ENCODE results near the gene NMNAT3.

NMNAT3 gene

GRCh38 chr3:139547666-139548065, 130.1 kb downstream of the NMNAT3 start:
- no peak for DNase-seq (ENCODE audit: low read depth in 4 of 4, low spot score in 1 of 4)

- no peak for DNase-seq (ENCODE audit: low read depth in 4 of 4, low spot score in 1 of 4)
These were observed 131.0 kb downstream of the NMNAT3 start for GRCh38 chr3:139546772-139547171.

GRCh38 chr3:139541532-139542288, 136.1 kb downstream of the NMNAT3 start:
- DNase-seq (ENCODE audit: low read depth in 4 of 4, low spot score in 1 of 4): no peak

DNA sequence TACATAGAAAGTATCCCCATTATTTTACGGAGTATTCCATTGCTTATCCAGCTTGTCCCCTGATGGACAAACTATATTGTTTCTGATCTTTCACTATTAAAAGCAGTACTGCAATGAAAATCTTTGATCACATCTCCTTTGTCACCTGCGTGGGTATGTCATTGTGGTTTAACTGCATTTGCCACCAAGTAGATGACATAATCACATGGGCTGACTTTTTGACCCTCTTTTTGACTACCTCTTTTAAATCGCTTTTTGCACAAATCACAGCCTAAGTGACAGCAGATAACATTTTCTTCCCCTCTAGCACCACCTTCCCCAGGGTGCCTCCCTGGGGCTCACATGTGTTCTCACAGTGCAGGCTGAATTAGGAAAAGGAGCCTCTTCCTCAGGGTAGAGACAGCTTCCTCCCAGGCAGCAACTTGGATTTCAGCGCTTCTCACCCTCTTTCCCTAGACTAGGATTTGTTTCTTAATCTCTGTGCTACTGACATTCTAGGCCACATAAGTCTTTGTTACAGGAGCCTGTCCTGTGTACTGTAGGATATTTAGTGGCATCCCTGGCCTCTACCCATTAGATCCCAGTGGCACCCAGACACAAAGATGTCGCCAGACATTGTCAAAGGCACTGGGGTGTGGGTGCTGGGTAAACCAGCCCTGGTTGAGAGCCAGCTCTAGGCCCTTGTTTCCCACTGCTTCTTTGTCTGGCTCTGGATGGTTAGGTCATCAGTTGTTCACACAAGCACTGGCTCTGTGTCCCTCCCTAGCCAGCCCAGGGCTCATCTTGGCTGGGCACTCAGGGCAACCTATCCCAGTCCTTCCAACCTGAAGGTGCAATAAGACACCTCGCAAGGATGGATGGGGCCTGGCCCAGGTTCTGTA, 136.9 kb downstream of the NMNAT3 start:
- no peak for DNase-seq (ENCODE audit: low read depth in 4 of 4, low spot score in 1 of 4)

GRCh38 chr3:139538733-139539132, 139.0 kb downstream of the NMNAT3 start:
- DNase-seq (ENCODE audit: low read depth in 4 of 4, low spot score in 1 of 4): no peak

- DNase-seq (ENCODE audit: low read depth in 4 of 4, low spot score in 1 of 4): no peak
These were observed 139.8 kb downstream of the NMNAT3 start for GRCh38 chr3:139537795-139538621.

DNA sequence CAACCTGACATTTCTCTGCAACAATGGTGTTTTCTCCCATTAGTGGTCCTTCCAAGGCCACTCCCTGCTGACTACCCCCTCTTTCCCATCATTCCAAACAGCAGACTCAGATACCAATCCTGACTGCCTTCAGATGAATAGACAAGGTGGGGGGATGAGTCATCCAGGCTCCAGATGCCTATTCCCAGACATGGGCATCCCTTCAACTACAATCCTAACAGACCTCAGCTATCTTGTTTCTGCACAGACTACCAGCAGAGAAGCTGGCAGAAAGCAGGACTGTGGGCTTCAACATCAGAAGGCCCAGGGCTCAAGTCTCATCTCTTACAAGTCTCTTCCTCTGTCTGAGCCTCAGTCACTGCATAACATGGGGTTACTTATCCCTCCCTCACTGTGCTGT, 140.4 kb downstream of the NMNAT3 start:
- DNase-seq (ENCODE audit: low read depth in 4 of 4, low spot score in 1 of 4): no peak

DNA sequence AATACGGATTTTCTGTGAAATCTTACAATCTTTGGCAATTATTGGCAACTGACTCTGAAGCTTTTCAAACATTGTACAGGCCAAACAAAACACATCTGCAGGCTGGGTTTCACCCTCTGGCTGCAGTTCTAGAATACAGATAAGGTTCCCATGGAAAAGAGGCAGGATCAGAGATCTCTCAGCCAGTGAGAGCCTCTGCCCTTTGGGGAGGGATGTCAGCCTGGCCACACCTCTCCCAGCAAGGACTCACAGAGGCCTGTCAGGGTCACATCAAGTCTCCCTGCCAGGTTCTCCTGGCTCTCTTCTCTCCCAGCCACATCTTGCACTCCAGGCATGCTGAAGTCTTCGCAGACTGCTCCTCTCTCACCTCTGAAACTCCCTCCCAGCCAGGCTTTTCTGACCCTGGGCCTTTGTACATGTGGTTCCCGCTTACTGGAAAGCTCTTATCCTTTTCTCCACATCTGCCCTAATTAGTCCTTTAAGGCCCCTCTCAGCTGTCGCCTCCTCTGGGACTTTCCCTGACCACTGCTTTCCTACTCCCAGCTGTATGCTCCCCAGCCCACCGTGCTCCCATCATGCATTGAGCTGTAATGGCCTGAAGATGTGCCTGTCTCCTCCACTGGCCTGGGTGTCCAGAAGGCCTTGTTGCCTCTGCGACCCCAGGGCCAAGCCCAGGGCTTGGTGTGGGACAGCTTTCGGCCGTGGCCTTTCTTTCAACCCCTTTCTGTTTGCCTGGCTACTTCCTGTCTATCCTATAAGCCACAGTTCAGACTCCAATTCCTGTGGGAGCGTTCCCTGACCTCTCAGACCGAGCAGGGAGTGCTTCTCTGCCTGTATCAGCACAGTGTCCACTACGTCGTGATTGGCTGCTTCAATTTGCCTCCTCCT, 142.5 kb downstream of the NMNAT3 start:
- DNase-seq (ENCODE audit: low read depth in 4 of 4, low spot score in 1 of 4): no peak

- DNase-seq (ENCODE audit: low read depth in 4 of 4, low spot score in 1 of 4): no peak
These were observed 143.3 kb downstream of the NMNAT3 start for GRCh38 chr3:139534455-139534812.

- DNase-seq (ENCODE audit: low read depth in 4 of 4, low spot score in 1 of 4): no peak
These were observed 143.9 kb downstream of the NMNAT3 start for GRCh38 chr3:139533781-139534454.

DNA sequence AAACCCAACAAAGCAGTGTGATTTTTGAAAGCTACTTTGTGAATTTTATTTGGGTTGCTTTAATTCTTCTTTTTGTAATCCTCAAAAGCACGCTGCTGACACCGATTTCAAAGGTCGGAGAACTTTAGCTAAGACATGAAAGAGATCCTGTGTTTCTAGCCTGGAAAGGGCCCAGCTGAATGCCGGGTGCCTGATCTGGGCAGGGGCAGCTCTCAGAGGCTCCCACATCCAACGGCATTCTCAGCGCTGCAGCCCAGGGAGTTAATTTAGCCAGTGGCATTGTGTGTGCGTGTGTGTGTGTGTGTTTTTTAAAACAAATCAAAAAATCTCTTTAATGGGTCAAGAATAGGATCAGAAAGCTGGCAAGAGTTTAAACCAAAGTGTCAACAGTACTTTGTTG, 144.8 kb downstream of the NMNAT3 start:
- DNase-seq (ENCODE audit: low read depth in 4 of 4, low spot score in 1 of 4): no peak

DNA sequence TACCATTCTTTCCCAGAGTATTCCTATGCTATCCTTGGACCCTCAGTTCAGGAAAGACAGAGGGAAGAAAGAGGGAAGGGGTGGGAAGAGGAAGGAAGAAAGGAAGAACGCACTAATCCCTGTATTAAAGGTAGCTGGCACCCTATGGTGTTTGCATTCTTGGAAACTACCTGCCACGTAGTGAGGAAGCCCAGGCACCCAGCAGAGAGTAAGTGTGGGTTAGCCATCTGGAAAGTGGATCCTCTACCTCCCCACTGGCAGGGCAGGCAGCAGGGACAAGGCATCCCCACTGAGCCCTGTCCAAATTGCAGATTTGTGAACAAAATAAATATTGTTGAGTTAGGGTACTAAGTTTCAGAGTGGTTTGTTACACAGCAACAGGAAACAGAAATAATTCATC, 147.1 kb downstream of the NMNAT3 start:
- DNase-seq (ENCODE audit: low read depth in 4 of 4, low spot score in 1 of 4): no peak

DNA sequence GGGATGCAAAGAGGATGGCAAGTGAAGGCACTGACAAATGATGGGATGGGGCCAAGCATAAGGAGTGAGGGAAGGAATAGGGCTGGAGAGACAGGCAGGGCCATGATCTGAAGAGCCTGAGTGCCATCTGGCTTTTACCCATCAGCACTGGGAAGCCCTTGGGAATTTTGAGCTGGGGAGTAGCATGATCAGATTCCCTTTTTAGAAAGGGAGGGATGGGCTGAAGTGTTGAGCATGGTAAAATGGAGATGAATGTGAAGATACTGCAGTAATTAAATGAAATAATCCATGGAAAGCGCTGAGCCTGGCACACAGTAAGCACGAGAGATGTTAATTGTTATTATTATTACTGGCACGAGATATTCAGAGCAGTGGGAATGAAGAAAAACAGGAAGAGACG, 148.1 kb downstream of the NMNAT3 start:
- no peak for DNase-seq (ENCODE audit: low read depth in 4 of 4, low spot score in 1 of 4)

- no peak for DNase-seq (ENCODE audit: low read depth in 4 of 4, low spot score in 1 of 4)
These were observed 148.8 kb downstream of the NMNAT3 start for GRCh38 chr3:139528924-139529323.

- DNase-seq (ENCODE audit: low read depth in 4 of 4, low spot score in 1 of 4): no peak
These were observed 149.5 kb downstream of the NMNAT3 start for GRCh38 chr3:139528281-139528680.

DNA sequence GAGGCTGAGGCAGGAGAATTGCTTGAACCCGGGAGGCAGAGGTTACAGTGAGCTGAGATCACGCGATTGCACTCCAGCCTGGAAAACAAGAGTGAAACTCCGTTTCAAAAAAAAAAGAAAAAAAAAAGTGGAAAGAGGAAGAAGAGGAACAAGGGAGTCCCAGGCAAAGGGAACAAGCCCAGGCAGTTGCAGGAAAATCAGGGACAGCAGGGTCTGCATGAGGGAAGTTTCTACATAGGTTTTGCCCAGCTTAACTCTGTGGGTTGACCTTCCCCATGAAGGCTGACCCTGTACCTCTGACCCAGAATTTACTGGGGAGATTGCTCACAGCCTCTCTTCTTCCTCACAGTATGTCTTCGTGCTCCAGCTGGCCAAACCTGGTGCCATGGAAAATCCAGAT, 150.5 kb downstream of the NMNAT3 start:
- no peak for DNase-seq (ENCODE audit: low read depth in 4 of 4, low spot score in 1 of 4)

DNA sequence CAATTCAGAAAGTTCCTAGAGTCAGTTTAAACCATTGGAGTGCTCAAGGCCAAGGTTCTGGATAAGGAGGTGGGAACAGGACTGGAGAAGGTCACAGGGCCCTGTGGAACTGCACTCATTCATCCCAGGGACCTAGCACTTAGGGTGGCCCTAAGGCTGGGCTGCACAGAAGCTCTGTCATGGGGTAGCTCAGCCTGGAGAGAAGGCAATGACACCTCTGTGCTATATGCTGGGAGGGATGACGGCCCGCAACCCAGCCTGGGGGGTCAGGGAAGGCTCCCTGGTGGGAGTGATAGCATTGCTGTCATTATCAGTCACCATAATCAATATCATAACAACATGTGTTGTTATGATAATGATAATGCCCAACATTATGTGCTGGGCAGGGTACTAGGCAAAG, 151.6 kb downstream of the NMNAT3 start:
- no peak for DNase-seq (ENCODE audit: low read depth in 4 of 4, low spot score in 1 of 4)

DNA sequence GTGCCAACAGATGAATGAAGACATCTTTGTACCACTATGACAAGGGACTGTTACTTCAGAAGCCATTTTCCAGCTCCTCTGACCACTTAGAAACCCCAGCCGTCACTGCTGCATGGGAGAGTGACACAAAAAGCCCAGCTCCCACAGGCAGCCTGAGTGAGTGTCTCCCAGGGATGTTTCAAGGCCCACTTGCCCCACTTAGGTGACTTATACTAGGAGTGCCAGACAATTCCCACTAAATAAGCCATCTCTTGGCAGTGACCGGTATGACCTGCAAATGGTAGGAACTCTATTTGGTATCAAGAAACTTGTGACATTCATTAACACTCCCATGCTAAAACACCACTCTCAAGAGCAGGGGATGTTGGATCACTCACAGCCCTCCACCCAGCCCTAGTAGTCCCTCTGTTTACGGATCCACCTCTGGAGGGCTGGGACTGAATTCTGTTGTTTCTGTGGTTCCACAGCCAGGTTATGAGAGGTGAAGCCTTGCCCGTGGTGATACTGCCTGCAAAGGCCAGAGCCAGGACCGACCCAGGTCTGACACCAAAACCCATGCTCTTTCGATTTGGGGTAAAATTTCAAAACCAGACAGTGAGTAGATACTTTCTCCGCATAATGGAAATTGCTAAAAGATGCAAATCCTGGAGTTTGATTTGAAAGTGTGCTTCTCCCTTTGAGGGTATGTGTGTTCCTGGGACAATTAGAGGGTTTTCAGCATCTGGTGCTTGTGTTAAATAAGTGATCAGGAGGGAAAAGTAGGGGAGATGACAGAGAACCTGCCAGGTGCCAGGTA, 152.7 kb downstream of the NMNAT3 start:
- no peak for DNase-seq (ENCODE audit: low read depth in 4 of 4, low spot score in 1 of 4)

- no peak for DNase-seq (ENCODE audit: low read depth in 4 of 4, low spot score in 1 of 4)
These were observed 154.1 kb downstream of the NMNAT3 start for GRCh38 chr3:139523718-139524117.
